ENCODE results near the gene BLM. TPM values are rescaled to one million over a fixed set of nuclear protein-coding genes. Genes with fewer than 3 reads are reported as not detected.

The BLM gene
- total and polyA plus RNA-seq, 2 of the 8 experiments (the other 6 are each of a cell fraction or from before 2014, with no cell fraction given) = 15.2 to 46.7 TPM

DNA sequence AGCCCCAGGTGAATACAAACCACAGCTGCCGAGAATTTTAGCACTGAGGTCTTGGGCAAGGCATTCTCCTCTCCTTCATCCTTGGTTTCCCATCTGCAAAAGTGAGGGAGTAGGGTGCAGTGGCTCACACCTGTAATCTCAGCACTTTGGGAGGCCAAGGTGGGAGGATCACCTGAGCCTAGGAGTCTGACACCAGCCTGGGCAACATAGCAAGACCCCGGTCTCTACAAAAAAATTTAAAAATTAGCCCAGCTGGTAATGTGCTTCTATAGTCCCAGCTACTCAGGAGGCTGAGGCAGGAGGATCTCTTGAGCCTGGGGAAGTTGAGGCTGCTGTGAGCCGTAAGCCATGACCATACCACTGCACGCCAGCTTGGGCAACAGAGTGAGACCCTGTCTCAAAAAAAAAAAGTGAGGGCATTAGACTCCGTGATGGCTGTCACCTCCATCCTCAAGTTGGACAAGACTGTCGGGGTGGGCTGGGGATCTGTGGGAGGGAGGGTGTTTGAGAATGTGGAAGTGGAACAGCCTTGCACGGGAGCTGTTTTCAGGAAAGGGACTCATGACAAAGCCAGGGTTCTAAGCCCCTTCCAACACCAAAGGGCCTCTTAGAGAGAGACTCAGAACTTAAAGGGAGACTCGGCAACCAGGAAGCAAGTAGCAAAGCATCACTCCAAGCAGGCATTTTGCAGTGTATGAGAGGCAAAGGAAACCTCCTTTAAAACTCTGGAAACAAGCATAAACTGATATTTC is 105.2 kb downstream of the BLM start:
- Histone ChIP-seq H4K5ac (ENCODE audit: insufficient read length, low read depth, low read length) (no peak overlapping the region), H3K14ac (ENCODE audit: insufficient read length) (no peak overlapping the region), H2BK20ac (ENCODE audit: low read length) (no peak overlapping the region), H3K4me3 (ENCODE audit: extremely low read depth in 1 of 4, insufficient read depth in 2 of 4, low read depth in 3 of 4, low read length in 4 of 4) (no peak overlapping the region), H3K4me2 (ENCODE audit: insufficient read depth in 1 of 2, low read depth in 2 of 2, low read length in 2 of 2) (no peak overlapping the region), H3K79me1 (ENCODE audit: low read depth, low read length) (no peaks in the 10 kb centered on the region), H3K56ac (replicated peaks; ENCODE audit: insufficient read length, low read depth, low read length) (no peak overlapping the region), H3K23ac (ENCODE audit: insufficient read length) (no peak overlapping the region), H2AFZ (ENCODE audit: low read length) (no peak overlapping the region), H3K36me3 (ENCODE audit: control insufficient read depth in 2 of 4, insufficient read depth in 4 of 4, low read length in 3 of 4) (no peaks in the 10 kb centered on the region), H3K27me3 (replicated peaks in 1 of 4; ENCODE audit: control insufficient read depth in 3 of 4, extremely low read depth in 1 of 4, insufficient read depth in 3 of 4, low read length in 3 of 4) (no peaks in the 10 kb centered on the region), H4K20me1 (replicated peaks in 1 of 2; ENCODE audit: control insufficient read depth in 1 of 2, insufficient read depth in 2 of 2, low read length in 2 of 2) (no peaks in the 10 kb centered on the region), H3K79me2 (ENCODE audit: control insufficient read depth in 1 of 2, insufficient read depth in 2 of 2, low read length in 2 of 2) (no peaks in the 10 kb centered on the region), H2AK5ac (ENCODE audit: low read depth, low read length) (no peak overlapping the region), H3K9ac (replicated peaks in 1 of 4; ENCODE audit: extremely low read depth in 1 of 4, low read depth in 3 of 4, low read length in 3 of 4) (no peak overlapping the region), H2BK15ac (ENCODE audit: low read length) (no peak overlapping the region; the same call in 1 of the 2 replicates), H4K91ac (replicated peaks; ENCODE audit: insufficient read length, low read length) (no peak overlapping the region), H3K27ac (ENCODE audit: low read depth, low read length) (no peak overlapping the region), H2BK12ac (ENCODE audit: low read depth, low read length) (no peak overlapping the region), H3K18ac (ENCODE audit: extremely low read depth, low read length) (no peak overlapping the region), H2BK5ac (ENCODE audit: low read depth, low read length) (no peak overlapping the region), H3K9me3 (ENCODE audit: insufficient read depth in 2 of 2, low read depth in 1 of 2, low read length in 1 of 2) (no peaks in the 10 kb centered on the region), H4K8ac (ENCODE audit: extremely low read depth, insufficient read depth, low read length) (no peak overlapping the region), H3K23me2 (ENCODE audit: low read depth, low read length) (no peaks in the 10 kb centered on the region), H3K4me1 (replicated peaks in 1 of 4; ENCODE audit: control insufficient read depth in 3 of 4, insufficient read depth in 4 of 4, low read length in 3 of 4) (peaks cover 0 to 9% (median 7%) of the 10 kb centered on the region in 4 experiments; a peak in 5 of 7 replicates), H2BK120ac (replicated peaks; ENCODE audit: low read depth, low read length) (no peak overlapping the region), H3K4ac (replicated peaks; ENCODE audit: insufficient read length, low read depth, low read length) (no peak overlapping the region)
- no peak for TF ChIP-seq EZH2 (IDR thresholded peaks at IDR 0.05; ENCODE audit: low read depth, low read length, severe bottlenecking)
- no peak for TF ChIP-seq FOSL1 (IDR thresholded peaks at IDR 0.05; ENCODE audit: insufficient read depth, low read depth, low read length)
- TF ChIP-seq CREB1 (IDR thresholded peaks at IDR 0.05) = no peak
- TF ChIP-seq BRCA1 (IDR thresholded peaks at IDR 0.05; ENCODE audit: low read depth, low read length) = no peak
- TF ChIP-seq CEBPB (IDR thresholded peaks at IDR 0.05; ENCODE audit: low read depth, low read length) = no peak
- DNase-seq (ENCODE audit: low read depth in 1 of 2, low spot score in 2 of 2) (no peak), FAIRE-seq (no peak)
- 89% methylated on average over 7 of the region's 8 CpGs; no CpG with 5 or more reads in 1 of the 2 experiments for WGBS, 2 experiments (ENCODE audit: extremely low coverage in 1 of 2, insufficient coverage in 1 of 2, insufficient read length in 1 of 2, insufficient replicate concordance in 2 of 2, low coverage in 1 of 2, low lambda C conversion rate in 2 of 2, missing lambda C conversion rate in 1 of 2)
- ChIA-PET POLR2A (ENCODE audit: partially characterized antibody) (interaction anchor here (0.6 kb wide), 2 partner anchors 126 to 386 kb away, joined by 3 read pairs; no protein-coding TSS in a partner anchor), CTCF (ENCODE audit: partially characterized antibody) (interaction anchor here (0.9 to 10.9 kb wide), 5 partner anchors 8 to 111 kb away, joined by 3 to 54 read pairs (median 4); partner anchors contain the start of gene FES)

Data from H1 (cell line).